HG03571 (cell line): ENCODE measurements around the gene THEM5.
"Not testable (repeated sequence)": the region's sequence is repeated elsewhere in the genome, so short reads cannot be mapped to it uniquely, and the experiment has no call there.

ENCODE experiments used
- ATAC-seq: cut with Tn5 transposase; IDR thresholded peaks from one replicate; pipeline ENCODE4 v1.9.1; 2021; ENCODE audit not compliant: unreplicated experiment

Gene THEM5

DNA sequence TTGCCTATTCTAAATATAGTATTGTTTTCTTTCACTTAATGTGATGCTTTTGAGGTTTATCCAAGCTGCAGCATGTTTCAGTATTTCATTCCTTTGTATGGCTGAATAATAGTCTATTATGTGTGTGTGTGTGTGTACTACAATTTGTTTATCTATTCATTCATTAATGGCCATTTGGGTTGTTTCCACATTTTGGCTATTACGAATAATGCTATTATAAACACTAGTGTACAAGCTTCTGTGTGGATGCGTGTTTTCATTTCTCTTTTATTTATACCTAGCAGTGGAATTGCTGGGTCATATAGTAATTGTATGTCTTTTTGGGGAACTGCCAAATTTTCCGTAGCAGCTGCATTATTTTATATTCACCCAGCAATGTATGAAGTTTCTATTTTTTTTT, 15.0 kb upstream of the THEM5 start:
- no peak for ATAC-seq

DNA sequence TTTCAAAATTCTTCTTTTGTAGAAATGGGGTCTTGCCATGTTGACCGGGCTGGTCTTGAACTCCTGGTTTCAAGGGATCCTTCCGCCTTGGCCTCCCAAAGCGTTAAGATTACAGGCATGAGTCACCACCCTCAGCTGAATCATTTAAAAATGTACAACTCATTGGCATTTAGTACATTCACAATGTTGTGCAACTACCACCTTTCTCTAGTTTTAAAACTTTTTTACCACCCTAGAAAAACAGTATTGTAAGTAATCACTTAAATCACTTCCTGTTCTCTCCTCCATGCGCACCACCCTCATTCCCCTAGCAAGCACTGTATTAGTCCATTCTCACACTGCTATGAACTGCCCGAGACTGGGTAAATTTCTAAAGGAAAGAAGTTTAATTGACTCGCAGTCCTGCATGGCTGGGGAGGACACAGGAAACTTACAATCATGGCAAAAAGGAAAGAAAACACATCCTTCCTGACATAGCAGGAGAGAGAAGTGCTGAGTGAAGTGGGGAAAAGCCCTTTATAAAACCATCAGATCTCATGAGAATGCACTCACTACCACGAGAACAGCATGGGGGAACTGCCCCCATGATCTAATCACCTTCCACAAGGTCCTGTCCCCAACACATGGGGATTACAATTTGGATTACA, 14.4 kb upstream of the THEM5 start:
- no peak for ATAC-seq

DNA sequence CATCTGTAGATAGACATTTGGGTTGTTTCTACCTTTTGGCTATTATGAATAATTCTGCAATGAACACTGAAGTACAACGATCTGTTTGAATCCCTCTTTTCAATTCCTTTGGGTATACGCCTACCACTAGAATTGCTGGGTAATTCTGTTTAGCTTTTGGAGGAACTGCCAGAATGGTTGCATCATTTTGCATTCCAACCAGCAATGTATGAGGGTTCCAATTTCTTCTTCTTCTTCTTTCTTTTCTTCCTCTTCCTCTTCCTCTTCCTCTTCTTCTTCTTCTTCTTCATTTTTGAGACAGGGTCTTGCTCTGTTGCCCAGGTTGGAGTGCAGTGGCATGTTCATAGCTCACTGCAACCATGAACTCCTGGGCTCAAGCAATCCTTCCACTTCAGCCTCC, 13.8 kb upstream of the THEM5 start:
- no peak for ATAC-seq

DNA sequence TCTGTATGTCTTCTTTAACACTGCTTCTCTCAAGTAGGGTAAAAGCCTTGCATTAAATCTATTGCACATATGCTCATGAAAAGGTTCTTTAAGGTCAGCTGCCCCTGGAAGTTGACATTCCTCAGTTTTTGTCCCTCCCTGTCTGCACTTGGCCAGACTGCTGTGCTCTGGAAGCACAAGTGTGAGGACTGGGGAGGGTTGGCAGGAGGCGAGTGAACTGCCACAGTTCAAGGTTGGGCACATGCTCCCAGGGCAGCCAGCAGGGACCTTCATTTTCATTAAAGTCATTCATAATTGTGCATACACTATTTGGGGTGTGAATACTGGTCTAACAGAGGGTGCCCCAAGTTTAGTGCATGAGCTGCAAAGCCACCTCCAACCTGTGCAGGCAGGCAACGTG, 10.9 kb upstream of the THEM5 start:
- ATAC-seq: no peak

DNA sequence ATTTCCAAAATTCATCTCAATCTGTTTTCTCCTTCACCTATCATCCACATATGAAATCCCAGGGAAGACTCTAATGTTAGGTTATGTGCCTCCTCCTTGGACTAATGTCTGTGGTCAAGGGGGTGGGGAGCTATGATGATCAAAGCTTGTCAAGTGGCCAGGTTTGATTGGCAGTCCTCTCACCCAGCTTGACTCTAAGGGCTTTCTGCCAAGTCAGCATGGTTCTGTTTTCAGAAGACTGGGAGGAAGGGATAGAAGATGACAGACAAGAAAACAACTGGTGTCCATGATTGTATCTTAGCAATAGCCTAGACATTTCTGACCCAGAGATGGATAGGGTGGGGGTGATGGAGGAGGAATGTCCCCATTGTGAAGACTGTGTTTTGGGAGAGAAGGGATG, 9.1 kb upstream of the THEM5 start:
- ATAC-seq: no peak

DNA sequence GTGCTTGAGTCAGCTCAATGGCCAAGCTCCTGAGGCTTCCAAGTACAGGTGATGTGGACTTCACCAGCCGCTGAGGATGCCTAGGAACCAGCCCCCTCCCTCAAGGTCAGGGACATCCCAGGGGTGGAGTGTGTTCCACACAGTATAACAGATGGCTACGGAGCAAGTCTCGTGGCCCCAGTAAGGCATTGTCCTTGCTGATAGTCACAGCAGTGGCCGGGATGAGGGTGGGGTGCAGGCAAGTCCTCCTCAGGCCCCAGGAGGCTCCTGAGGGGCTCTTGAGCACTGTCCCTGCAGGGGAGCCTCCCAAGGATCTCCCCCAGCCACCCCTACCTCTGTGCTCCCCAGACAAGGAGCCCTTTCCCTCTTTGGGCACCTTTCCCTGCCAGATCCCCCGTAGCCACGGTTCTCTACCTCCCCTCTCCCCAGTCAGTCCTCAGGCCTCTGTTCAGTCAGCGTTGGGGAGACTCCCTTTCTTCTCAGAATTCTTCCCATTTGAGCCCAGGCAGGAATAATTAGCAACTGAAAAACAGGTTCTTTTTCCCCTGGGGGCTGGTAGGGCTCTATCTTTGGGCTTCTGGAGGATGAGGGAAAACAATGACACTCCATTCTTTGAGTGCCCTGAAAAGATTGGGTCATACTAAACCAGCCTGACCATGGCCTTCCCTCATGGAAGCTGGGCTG, 7.1 kb upstream of the THEM5 start:
- ATAC-seq: no peak

DNA sequence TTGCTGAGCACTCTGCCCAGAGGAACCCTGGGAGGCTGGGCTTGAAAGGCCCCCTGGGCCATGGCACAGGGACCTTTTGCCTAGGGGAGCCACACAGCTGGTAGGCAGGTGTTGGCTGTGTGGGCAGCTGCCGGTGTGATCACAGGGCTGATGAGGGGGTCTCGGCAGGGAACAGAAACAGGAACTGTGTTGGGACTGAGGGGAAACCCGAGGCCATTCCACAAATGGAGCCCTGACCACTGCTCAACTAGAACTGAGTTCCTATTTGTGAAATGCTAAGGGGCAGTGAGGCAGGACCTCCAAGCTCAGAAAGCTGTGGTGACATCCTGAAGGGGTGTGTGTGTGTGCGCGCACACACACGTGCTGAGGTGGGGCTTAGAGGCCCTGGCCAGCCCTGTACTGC, 6.4 kb upstream of the THEM5 start:
- ATAC-seq: no peak

DNA sequence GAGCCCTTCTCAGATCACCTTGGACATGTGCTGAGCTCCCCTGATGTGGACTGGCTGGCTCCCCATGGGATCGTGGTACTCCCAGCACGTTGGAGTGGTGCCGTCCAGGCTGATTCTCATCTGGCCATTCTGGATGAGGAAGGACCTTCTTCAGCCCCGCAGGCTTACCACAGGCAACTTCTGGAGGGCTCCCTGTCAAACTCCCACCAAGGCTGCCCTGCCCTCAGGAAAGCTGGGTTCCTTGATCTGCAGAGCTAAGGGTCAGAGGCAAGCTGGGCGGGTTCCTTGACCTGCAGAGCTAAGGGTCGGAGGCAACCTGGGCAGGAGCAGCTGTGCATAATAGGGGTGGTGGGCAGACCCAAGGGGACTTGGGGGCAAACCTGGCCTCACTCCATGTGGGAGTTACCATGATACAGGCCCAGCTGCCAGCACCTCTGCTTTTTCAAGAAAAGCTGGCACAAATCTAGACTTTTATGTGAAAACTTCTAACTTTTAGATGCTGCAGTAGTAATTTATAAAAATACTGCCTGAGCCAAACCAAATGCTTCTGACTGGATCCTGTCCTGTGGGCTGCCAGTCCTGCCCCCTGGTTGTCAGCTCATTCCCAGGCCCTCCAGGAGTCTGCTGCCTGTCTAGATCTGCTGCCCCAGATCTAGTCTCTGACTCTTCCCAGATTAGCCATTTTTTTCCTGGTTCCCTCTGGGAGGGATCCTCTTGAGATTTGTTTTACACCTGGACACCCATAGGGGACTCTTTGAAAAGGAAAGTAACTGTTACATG, 5.6 kb upstream of the THEM5 start:
- no peak for ATAC-seq

DNA sequence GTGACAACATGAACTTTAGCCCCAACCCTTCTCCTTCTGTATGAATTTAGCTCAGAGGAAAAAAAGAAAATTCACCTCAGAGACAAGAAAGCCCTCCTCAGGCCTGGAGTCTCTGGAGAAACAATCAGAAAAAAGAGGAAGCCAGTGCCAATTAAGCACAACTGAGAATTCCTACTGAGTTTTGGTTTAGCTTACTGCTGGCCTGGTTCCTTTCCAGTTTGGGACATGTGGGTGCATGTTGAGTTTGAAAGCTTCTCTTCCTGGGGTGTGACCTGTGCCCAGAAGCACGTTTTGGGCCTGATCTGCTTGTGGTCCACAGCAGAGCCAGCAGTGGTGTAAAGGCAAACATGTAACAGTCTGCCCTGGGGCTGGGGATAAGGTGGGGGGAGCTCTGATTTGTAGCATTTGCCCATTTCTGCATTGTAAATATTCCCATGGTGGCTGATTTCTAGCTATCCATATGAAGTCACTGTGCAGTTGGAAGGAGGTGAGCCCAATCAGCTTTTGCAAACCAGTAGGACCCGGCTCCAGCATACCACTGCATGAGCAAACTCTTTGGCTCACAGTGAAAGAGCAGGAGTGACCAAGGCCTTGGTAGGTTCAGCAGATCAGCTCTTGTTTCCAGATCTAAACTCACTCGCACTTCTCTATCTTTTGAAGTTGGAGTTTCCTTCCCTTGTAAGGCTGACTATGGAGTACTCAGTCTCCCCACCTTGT, 4.7 kb upstream of the THEM5 start:
- ATAC-seq: no peak

DNA sequence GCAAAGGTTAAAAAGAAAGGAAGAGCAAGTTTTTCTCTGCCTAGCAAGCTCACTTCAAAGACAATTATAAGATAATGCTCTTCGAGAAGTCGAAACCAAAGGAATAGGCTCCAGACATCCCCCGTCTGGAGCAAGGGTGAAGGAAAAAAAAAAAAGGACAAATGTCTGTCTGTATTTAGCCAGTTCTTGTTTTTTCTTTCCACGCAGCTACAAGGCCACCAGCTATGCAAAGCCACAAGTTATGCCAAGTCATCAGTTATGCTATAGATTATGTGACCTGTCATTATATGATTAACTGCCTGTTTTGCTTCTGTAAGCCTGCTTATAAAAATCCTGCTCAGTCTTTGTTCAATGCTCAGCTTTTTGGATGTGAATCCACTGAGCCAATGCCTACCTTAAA, 2.4 kb upstream of the THEM5 start:
- no peak for ATAC-seq

DNA sequence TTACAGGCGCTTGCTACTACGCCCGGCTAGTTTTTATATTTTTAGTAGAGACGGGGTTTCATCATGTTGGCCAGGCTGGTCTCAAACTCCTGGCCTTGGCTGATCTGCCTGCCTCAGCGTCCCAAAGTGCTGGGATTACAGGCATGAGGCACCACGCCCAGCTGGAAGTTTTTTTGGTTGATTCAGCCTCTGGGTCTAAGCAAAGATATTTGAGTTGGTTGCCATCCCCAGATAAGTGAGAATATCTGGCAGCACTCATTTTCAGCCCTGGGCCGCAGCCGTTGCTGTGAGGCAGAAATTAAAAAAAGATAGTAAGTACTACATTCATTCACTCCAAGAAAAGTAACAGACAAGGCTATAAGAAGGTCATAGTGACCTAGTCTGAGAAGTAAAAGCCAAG, 2.0 kb upstream of the THEM5 start:
- not testable (repeated sequence) for ATAC-seq

DNA sequence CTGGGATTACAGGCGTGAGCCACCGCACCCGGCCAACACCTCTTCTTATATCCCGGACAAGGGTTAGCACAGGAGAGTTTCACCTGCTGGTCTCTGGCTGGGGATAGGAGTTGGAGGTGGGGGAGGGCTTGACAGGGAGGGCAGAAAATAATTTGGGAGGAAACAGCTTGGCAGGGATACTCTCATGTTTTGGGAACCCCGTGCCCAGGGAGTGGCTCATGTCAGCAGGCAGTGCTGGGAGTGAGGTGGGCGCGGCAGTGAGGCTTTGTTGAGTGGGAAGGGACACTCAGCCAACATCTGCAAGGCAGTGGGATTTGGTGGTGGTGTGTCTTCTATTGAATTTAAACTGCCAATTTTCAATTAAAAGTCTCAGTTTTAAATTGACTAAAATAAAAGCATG, 1.1 kb upstream of the THEM5 start:
- ATAC-seq: no peak

DNA sequence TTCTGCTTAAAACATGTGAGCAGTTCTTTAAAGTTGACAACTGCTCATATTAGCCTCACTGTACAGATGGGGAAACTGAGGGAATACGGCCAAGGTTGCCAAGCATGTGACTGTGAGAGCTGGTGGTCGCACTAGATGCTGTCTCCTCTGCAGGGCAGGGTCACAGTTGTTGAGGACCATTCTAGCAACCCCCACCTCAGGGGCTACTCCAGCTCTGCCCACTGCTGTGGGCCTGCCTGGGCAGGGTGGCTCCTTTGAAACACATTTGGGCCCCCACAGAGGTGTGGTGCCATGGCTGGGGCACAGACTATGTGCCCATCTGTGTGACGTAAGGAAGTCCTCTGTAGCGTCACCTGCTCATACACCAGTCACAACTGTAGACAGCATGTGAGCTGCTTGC, 779 bp downstream of the THEM5 start:
- ATAC-seq: no peak

DNA sequence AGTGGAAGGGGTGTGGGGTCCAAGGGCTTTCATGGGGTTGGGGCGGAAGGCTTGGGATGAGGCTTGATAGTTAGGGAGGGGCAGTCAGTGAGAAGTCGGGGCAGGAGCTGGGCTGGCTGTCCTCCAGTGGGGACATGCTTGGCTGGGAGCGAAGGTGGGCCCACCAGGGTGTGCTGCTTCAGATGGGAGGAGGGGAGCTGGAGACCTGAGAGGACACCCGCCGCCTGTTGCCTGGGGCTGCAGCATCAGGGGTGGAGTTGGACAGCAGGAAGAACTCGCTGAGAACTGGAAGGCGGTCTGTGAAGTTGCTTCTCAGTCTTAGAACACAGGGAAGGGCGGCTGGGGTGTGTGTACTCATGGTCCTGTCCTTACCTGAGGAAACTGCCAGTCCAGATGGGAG, 1.6 kb downstream of the THEM5 start:
- no peak for ATAC-seq

DNA sequence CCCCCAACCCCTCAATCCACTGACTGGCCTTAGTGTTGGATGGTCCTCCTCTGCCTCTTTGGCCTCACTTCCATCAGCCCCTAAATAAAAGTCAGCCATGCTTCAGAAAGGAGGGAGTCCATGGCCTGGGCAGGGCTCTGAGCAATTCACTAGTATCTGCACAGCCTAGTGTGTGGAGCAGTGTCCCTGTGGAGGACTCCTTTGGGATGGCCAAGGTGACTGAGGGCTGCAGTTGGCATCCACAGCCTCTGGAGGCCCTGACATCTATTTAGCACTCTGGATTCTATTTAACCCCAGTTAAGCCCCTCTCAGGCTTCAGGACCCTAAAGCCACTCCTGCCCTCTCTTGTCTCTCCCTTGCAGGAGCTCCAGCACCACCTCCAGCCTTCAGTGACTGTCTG, 3.6 kb downstream of the THEM5 start:
- ATAC-seq: no peak

DNA sequence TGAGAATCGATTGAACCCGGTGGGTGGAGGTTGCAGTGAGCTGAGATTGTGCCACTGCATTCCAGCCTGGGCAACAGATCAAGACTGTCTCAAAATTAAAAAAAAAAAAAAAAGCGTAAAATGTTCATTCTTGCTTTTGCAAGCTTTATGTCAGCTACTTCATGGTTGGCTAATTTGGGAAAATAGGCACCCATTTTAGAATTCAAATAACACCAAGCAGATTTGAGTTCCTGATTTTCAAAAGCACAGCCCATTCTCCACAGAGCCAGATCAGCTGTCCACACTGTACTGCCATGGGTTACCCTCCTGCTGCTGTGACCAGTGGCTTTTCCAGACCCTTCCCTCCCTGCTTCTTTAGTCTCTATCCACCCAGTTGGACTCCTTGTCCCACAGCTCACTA, 4.4 kb downstream of the THEM5 start:
- ATAC-seq: no peak

DNA sequence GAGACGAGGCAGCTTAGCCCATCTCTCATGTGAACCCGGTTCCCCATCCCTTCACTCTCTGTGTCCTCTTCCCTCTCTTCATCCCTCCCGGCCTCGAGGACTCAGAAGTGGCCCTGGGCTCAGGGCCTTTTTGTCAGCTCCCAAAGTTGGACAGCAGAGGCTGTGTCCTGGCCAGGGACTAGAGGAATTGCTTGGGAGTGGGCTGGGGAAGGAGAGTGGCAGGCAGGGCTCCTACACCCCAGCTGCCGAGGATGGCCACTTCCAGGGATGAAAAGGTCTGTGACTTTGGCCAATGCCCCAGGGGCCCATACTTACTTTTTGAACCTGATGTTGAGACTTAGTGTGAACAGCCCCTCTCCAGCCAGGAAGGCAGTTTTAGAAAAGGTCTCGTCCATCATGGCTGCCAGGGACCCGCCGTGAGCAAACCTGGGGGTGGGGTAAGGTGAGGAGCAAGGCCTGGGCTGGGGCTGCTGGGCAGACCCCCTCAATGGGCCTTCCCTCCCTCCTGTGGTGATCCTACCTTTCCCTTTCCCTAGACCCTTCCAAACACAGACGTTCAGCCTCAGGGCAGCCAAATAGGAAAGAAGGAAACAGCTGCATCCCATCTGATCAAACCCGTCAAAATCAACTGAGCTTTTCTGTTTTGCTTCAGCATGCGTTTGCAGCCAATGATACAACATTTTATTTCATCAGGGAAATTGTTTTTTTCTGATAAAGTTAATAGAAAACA, 5.5 kb downstream of the THEM5 start:
- no peak for ATAC-seq

DNA sequence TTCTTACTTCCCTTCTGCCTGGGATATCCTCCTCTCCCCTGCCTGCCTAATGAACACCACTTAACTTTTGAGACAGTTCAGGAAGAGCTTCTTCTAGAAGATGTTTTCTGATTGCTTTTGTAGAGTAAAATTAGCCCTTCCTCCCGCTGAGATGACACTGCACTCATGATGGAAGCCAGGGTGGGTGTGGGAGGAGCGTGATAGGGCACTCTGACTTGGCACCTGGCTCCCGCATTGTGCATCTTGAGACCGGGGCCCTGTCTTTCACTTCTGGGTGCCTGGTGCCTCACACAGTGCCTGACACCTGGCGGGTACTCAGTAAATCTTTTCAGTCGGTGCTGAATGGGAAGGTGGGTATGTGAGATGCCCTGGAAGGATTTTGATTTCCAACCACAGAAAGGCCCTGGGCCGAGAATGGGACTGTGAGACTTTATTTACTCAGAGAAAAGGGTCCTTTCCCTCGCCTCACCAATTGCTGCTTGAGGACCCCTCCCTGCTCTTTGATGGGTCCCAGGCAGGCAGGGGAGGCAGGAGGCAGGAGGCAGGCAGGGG, 6.8 kb downstream of the THEM5 start:
- no peak for ATAC-seq

DNA sequence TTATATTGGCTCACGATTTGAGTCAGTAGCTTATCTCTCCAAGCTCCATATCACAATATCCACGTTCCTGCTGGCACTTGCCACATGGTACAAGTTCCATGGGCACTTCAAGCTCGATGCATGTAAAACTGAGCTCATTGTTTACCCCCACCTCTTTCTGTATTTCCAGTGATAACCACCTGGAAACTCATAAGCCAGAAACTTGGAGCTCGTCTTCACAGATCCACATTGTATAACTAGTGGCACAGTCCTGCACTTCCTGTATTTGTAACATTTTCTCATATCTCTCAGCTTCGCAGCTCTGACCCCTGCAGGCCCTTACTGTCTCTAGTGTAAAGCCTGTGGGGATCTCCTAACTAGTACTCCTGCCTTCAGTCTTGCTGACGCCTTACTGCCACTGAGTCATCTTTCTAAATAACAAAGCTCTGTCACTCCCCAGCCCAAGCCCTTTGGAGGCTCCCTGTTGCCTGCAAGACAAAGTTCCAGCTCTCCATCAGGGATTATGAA, 7.4 kb downstream of the THEM5 start:
- ATAC-seq: no peak

DNA sequence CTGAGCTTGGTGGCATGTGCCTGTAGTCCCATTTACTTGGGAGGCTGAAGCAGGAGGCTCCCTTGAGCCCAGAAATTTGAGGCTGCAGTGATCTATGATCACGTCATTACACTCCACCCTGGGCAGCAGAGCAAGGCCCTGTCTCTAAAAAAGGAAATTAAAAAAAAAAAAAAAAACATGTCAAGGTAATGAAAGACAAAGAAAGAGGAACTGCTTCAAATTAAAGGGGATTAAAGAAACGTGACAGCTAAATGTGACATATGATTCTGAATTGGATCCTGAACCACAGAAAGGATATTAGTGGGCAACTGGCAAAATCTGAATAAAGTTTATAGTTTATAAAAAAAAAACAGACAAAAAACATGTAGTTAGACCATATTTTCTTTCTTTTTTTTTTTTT, 10.1 kb downstream of the THEM5 start:
- no peak for ATAC-seq

DNA sequence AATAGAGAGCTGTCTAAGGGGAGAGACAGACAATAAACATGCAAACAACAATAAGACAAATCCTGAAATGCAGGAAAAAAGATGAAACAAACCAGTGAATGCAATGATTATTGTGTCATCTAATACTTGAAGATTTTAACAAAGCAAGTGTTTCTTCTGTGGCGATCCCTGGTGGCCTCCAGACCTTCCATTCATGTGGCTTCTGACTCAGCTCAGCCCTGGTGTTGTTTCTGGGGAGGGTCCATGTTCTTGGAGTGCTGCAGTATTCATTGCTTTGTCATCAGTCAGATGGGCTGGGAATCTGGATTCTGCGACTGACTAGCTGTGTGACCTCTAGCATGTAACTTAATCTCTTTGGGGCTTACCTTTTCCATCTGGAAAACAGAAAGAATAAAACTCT, 12.4 kb downstream of the THEM5 start:
- no peak for ATAC-seq
